ENCODE results near the gene WNT7A.
A peak's percentile ranks its signal among the peaks of the same experiment; 100 is the strongest.

DNA sequence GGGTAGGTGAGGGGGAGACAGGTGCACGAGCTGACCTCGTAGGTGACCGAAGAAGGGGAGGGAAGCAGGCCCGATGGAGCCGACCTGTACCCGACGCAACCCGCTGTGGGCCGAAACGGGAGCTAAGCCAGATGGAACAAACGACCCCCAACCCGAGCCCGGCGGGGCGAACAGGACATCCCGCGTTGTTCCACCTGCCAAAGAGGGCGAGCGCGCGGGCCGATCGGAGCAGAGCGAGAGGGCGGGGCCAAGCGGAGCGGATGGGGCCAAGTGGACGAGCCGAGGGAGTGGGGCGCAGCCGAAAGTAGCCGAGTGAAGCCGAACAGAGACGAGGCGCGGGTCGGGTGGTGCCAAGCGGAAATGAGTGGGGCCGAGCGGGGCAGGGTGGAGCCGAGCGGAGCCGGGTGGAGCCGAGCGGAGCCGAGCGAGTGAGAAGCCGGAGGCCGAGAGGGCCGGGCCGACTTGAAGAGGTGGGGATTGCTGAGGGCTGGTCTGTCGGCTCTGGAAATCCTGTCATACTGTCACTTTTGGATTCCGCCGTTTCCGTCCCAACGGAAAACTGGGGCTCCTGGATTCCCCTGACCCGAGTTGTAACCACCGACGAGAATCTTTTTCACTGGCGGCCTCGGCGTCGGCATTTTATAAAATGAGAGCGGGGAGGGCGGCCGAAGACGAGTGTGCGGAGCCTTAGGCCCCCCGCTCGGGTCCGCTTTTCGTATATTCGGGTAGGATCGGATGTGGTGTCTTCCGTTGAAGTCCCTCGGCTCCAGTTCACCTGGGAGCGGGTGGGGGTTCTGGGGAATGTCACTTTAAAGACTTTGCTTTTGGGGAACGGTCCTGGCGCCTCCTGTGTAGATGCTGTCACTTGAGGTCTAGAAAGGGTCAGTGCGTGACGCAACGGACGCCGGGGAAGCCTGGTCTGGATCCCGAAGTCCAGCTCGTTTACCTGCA, 15.6 kb upstream of the WNT7A start:
- TF ChIP-seq CTCF (IDR thresholded peaks at IDR 0.05) (no peak), POLR2A (IDR thresholded peaks at IDR 0.05) (peak in 2 of 3 donors; percentile 68 to 78)
